HepG2 (cell line): ENCODE measurements around the gene UBALD1. TPM values are rescaled to one million over a fixed set of nuclear protein-coding genes. Genes with fewer than 3 reads are reported as not detected.

ENCODE experiments used
- BHLHE40 ChIP-seq: IDR thresholded peaks from 2 replicates; pipeline ENCODE4 v1.6.1; 2011; ENCODE audit warnings: low read length, improper control_type of control experiment
- CREB3 ChIP-seq: sonication (generic); formaldehyde crosslinking; IDR thresholded peaks from 2 replicates; pipeline ENCODE4 v1.5.0; 2020; ENCODE audit warnings: missing genetic modification reagents
- ELF4 ChIP-seq: sonication (generic); formaldehyde crosslinking; IDR thresholded peaks from 2 replicates; pipeline ENCODE4 v1.5.0; 2020; ENCODE audit warnings: missing genetic modification reagents, mild to moderate bottlenecking, moderate library complexity, borderline replicate concordance
- EZH2 ChIP-seq: conservative IDR thresholded peaks from 2 replicates; pipeline ENCODE4 v1.6.1; 2012; ENCODE audit warnings: mild to moderate bottlenecking, low read depth, low read length, moderate library complexity
- FOXA1 ChIP-seq, 2 experiments: fragments of 450-650 bp in 1 of 2; sonication (generic) in 1 of 2; formaldehyde crosslinking in 1 of 2; IDR thresholded peaks; 2 replicates each; pipeline versions ENCODE4 v1.4.0 to v1.6.1; 2016 to 2020; ENCODE audit warnings: missing genetic modification reagents in 1 of 2
- HMGXB4 ChIP-seq, 2 experiments: sonication (generic) in 1 of 2; formaldehyde crosslinking in 1 of 2; IDR thresholded peaks; 2 replicates each; pipeline versions ENCODE4 v1.4.0 to v1.6.1; 2018 to 2020; ENCODE audit warnings: missing genetic modification reagents in 2 of 2, borderline replicate concordance in 1 of 2, low read depth in 1 of 2, mild to moderate bottlenecking in 1 of 2, missing biosample characterization in 1 of 2
- HOXA5 ChIP-seq: sonication (generic); formaldehyde crosslinking; IDR thresholded peaks from 2 replicates; pipeline ENCODE4 v1.4.0; 2020; ENCODE audit warnings: missing genetic modification reagents
- NR2F1 ChIP-seq, 2 experiments: fragments of 450-650 bp in 1 of 2; formaldehyde crosslinking in 1 of 2; IDR thresholded peaks; 2 replicates each; pipeline versions ENCODE4 v1.5.0 to v1.6.1; 2016 to 2020; ENCODE audit warnings: mild to moderate bottlenecking in 1 of 2, missing compliant biosample characterization in 1 of 2, missing genetic modification reagents in 1 of 2, moderate library complexity in 1 of 2
- NR3C1 ChIP-seq: sonication (generic); formaldehyde crosslinking; IDR thresholded peaks from 2 replicates; pipeline ENCODE4 v1.4.0; 2020; ENCODE audit warnings: missing genetic modification reagents
- STAT5B ChIP-seq: sonication (generic); formaldehyde crosslinking; IDR thresholded peaks from 2 replicates; pipeline ENCODE4 v1.4.0; 2020; ENCODE audit warnings: missing genetic modification reagents
- TBP ChIP-seq: sonication (generic); formaldehyde crosslinking; IDR thresholded peaks from 2 replicates; pipeline ENCODE4 v1.5.0; 2020; ENCODE audit warnings: missing genetic modification reagents
- TOPORS ChIP-seq: sonication (generic); formaldehyde crosslinking; IDR thresholded peaks from 2 replicates; pipeline ENCODE4 v1.8.0; 2023; ENCODE audit warnings: mild to moderate bottlenecking, missing genetic modification reagents
- U2AF1 ChIP-seq: fragments of 200-400 bp; formaldehyde crosslinking; optimal IDR thresholded peaks from 2 replicates; pipeline ENCODE3; 2017; ENCODE audit warnings: mild to moderate bottlenecking, low read depth, low read length
- ZMYM3 ChIP-seq: sonication (generic); formaldehyde crosslinking; IDR thresholded peaks from 2 replicates; pipeline ENCODE4 v1.5.1; 2020; ENCODE audit warnings: mild to moderate bottlenecking, missing genetic modification reagents
- ZNF275 ChIP-seq: sonication (generic); formaldehyde crosslinking; IDR thresholded peaks from 2 replicates; pipeline ENCODE4 v1.8.0; 2022; ENCODE audit warnings: missing genetic modification reagents, mild to moderate bottlenecking, inconsistent platforms, borderline replicate concordance
- ZNF343 ChIP-seq: sonication (generic); formaldehyde crosslinking; IDR thresholded peaks from 2 replicates; pipeline ENCODE4 v1.4.0; 2020; ENCODE audit warnings: mild to moderate bottlenecking, missing genetic modification reagents
- ZNF556 ChIP-seq: sonication (generic); formaldehyde crosslinking; IDR thresholded peaks from 2 replicates; pipeline ENCODE4 v1.4.0; 2020; ENCODE audit warnings: mild to moderate bottlenecking, missing genetic modification reagents, borderline replicate concordance
- ZNF672 ChIP-seq: sonication (generic); formaldehyde crosslinking; IDR thresholded peaks from 2 replicates; pipeline ENCODE4 v1.8.1; 2022; ENCODE audit warnings: missing genetic modification reagents
- polyA plus RNA-seq, 8 experiments: library from polyadenylated mRNA; depleted of rRNA in 3 of 8; stranded (reverse) in 7 of 8; unstranded in 1 of 8; fragments of >200 nt; fragmentation: Illumina TruSeq in 4 of 8; extraction: Trizol in 4 of 8; gene quantifications; 2 replicates each; pipeline versions ENCODE4 v1.2.1 to v1.2.3, GENCODE V29; 2011 to 2016; ENCODE audit warnings: low read depth in 4 of 8, missing spikeins in 1 of 8, mixed read lengths in 1 of 8; ENCODE audit not compliant: insufficient read depth in 1 of 8
- total RNA-seq, 5 experiments: library from RNA; depleted of rRNA; stranded (reverse); fragments of >200 nt; fragmentation: Illumina TruSeq; extraction: Trizol; gene quantifications; 2 replicates each; pipeline ENCODE4 v1.2.3, GENCODE V29; 2016; ENCODE audit warnings: low read depth in 1 of 5
- TF ChIP-seq, protein P1 (sequence below): sonication (generic); formaldehyde crosslinking; IDR thresholded peaks from 2 replicates; pipeline ENCODE4 v1.8.0; 2022; ENCODE audit warnings: mild to moderate bottlenecking, missing genetic modification reagents, borderline replicate concordance
- TF ChIP-seq, protein P2 (sequence below): sonication (generic); formaldehyde crosslinking; IDR thresholded peaks from 2 replicates; pipeline ENCODE4 v1.4.0; 2020; ENCODE audit warnings: missing genetic modification reagents
- TF ChIP-seq, protein P3 (sequence below): conservative IDR thresholded peaks from 2 replicates; pipeline ENCODE4 v1.6.1; 2018; ENCODE audit warnings: missing genetic modification reagents

The UBALD1 gene
- total and polyA plus RNA-seq, 2 of the 13 experiments (the other 11 are each of a cell fraction or from before 2014, with no cell fraction given): 6.8 to 12.3 TPM

- TF ChIP-seq NR3C1 (CRISPR knock-in tag): no peak
- no peak for TF ChIP-seq NR2F1 (CRISPR knock-in tag; IDR thresholded peaks at IDR 0.05)
- TF ChIP-seq, protein P1, sequence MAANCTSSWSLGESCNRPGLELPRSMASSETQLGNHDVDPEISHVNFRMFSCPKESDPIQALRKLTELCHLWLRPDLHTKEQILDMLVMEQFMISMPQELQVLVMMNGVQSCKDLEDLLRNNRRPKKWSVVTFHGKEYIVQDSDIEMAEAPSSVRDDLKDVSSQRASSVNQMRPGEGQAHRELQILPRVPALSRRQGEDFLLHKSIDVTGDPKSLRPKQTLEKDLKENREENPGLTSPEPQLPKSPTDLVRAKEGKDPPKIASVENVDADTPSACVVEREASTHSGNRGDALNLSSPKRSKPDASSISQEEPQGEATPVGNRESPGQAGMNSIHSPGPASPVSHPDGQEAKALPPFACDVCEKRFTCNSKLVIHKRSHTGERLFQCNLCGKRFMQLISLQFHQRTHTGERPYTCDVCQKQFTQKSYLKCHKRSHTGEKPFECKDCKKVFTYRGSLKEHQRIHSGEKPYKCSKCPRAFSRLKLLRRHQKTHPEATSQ (CRISPR knock-in tag): no peak
- TF ChIP-seq BHLHE40: peak; percentile 56; the same call in 1 of the 2 replicates
- TF ChIP-seq ZMYM3 (CRISPR knock-in tag): no peak
- TF ChIP-seq EZH2: no peak
- no peak for TF ChIP-seq ZNF556 (CRISPR knock-in tag)
- no peak for TF ChIP-seq TOPORS
- TF ChIP-seq TBP (CRISPR knock-in tag): no peak
- TF ChIP-seq ZNF343: no peak
- no peak for TF ChIP-seq ZNF275 (CRISPR knock-in tag)
- 0 out of 2 replicates have a peak, but pooled peaks have one; percentile 34 for TF ChIP-seq CREB3 (CRISPR knock-in tag)
- no peak for TF ChIP-seq ZNF672
- TF ChIP-seq HMGXB4 (CRISPR knock-in tag; IDR thresholded peaks at IDR 0.05; ENCODE audit: borderline replicate concordance in 1 of 2, low read depth in 1 of 2): peak; percentile 84 to 88
- TF ChIP-seq FOXA1 (IDR thresholded peaks at IDR 0.05): no peak
- TF ChIP-seq FOXA1 (CRISPR knock-in tag; IDR thresholded peaks at IDR 0.05): peak; percentile 83
- TF ChIP-seq ELF4 (CRISPR knock-in tag): 0 out of 2 replicates have a peak, but pooled peaks have one; percentile 37
- TF ChIP-seq STAT5B (CRISPR knock-in tag): no peak
- TF ChIP-seq U2AF1: no peak
- TF ChIP-seq, protein P2, sequence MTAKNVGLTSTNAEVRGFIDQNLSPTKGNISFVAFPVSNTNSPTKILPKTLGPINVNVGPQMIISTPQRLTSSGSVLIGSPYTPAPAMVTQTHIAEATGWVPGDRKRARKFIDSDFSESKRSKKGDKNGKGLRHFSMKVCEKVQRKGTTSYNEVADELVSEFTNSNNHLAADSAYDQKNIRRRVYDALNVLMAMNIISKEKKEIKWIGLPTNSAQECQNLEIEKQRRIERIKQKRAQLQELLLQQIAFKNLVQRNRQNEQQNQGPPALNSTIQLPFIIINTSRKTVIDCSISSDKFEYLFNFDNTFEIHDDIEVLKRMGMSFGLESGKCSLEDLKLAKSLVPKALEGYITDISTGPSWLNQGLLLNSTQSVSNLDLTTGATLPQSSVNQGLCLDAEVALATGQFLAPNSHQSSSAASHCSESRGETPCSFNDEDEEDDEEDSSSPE: peak; percentile 85
- TF ChIP-seq, protein P3, sequence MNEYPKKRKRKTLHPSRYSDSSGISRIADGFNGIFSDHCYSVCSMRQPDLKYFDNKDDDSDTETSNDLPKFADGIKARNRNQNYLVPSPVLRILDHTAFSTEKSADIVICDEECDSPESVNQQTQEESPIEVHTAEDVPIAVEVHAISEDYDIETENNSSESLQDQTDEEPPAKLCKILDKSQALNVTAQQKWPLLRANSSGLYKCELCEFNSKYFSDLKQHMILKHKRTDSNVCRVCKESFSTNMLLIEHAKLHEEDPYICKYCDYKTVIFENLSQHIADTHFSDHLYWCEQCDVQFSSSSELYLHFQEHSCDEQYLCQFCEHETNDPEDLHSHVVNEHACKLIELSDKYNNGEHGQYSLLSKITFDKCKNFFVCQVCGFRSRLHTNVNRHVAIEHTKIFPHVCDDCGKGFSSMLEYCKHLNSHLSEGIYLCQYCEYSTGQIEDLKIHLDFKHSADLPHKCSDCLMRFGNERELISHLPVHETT (CRISPR knock-in tag): 0 out of 2 replicates have a peak, but pooled peaks have one; percentile 48
- TF ChIP-seq HOXA5 (CRISPR knock-in tag): peak; percentile 55; the same call in 1 of the 2 replicates
These were observed 1.5 kb upstream of the UBALD1 start (continued) for GRCh38 chr16:4616047-4616811.
